ENCODE measurements around the gene ROGDI.
"Not testable (repeated sequence)": the region's sequence is repeated elsewhere in the genome, so short reads cannot be mapped to it uniquely, and the experiment has no call there.

Gene ROGDI

DNA sequence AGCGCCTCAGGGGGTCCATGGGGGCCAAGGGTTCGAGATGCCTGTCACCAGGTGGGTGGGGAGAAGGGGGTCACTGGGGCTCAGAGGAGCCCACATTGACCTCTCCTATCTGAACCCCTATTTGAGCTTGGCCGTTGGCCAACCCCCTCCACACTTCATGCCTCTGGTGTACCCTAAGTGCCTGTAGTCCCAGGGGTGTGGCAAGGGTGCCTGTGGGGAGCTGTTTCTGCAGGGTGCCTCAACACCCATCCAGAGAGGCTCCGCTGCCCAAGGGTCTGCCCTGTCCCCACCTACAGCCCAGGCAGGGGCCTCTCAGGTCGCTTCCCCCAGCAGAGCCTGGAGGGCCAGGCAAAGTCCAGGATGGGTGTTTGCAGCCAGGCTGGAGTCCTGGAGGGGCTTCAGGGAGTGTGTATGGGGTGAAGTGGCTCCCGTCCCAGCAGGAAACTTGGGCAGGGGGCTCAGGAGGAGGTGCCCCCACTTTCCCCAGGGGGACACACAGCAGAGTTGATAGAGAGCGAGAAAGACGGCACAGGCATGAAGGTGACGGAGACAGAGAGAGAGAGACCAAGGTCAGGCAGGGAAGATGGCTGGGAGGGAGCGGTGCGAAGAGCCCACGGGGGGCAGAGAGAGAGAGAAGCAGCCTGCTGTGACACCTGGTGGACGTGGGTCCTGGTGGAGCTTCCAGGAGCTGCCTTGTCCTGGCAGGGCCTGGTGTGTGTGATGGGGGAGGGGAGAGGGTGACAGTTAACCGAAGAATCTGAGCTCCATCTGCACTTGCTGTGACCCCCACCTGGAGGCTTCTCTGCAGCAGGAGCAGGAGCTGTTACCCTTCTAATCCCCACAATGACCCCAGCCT, 14.6 kb downstream of the ROGDI start, which contains the start of gene SEPTIN12:
SEPTIN12 (minus strand) TSS at position 719 of the 856 bp plus-strand sequence; CDS start at position 19, 700 bp downstream.
- TF ChIP-seq CTCF (IDR thresholded peaks at IDR 0.05; ENCODE audit: control insufficient read depth, insufficient read depth, low read depth, low read length, missing control alignments): no peak

GRCh38 chr16:4787068-4787467, 15.4 kb downstream of the ROGDI start:
- no peak for DNase-seq (ENCODE audit: low read depth)
- TF ChIP-seq CTCF (IDR thresholded peaks at IDR 0.05; ENCODE audit: control insufficient read depth, insufficient read depth, low read depth, low read length, missing control alignments): no peak
- H3K4me3 ChIP-seq (ENCODE audit: control insufficient read depth, low read depth, low read length): no peak overlapping the region

More for the DNA sequence above, 14.6 kb downstream of the ROGDI start, which contains the start of gene SEPTIN12:
- no peak for DNase-seq (ENCODE audit: low read depth)
- no peak within 1 kb of the TSS for H3K4me3 ChIP-seq (ENCODE audit: control insufficient read depth, low read depth, low read length)

GRCh38 chr16:4785758-4786433, 16.5 kb downstream of the ROGDI start:
- DNase-seq (ENCODE audit: low read depth): no peak
- no peak for TF ChIP-seq CTCF (IDR thresholded peaks at IDR 0.05; ENCODE audit: control insufficient read depth, insufficient read depth, low read depth, low read length, missing control alignments)
- H3K4me3 ChIP-seq (ENCODE audit: control insufficient read depth, low read depth, low read length): no peak overlapping the region

GRCh38 chr16:4784444-4784987, 17.9 kb downstream of the ROGDI start:
- not testable (repeated sequence) for DNase-seq (ENCODE audit: low read depth)

GRCh38 chr16:4783951-4784336, 18.5 kb downstream of the ROGDI start:
- TF ChIP-seq CTCF (IDR thresholded peaks at IDR 0.05; ENCODE audit: control insufficient read depth, insufficient read depth, low read depth, low read length, missing control alignments): no peak
- no peak for DNase-seq (ENCODE audit: low read depth)
- no peak overlapping the region for H3K4me3 ChIP-seq (ENCODE audit: control insufficient read depth, low read depth, low read length)

More at GRCh38 chr16:4784444-4784987, 17.9 kb downstream of the ROGDI start:
- not testable (repeated sequence) for H3K4me3 ChIP-seq (ENCODE audit: control insufficient read depth, low read depth, low read length)

DNA sequence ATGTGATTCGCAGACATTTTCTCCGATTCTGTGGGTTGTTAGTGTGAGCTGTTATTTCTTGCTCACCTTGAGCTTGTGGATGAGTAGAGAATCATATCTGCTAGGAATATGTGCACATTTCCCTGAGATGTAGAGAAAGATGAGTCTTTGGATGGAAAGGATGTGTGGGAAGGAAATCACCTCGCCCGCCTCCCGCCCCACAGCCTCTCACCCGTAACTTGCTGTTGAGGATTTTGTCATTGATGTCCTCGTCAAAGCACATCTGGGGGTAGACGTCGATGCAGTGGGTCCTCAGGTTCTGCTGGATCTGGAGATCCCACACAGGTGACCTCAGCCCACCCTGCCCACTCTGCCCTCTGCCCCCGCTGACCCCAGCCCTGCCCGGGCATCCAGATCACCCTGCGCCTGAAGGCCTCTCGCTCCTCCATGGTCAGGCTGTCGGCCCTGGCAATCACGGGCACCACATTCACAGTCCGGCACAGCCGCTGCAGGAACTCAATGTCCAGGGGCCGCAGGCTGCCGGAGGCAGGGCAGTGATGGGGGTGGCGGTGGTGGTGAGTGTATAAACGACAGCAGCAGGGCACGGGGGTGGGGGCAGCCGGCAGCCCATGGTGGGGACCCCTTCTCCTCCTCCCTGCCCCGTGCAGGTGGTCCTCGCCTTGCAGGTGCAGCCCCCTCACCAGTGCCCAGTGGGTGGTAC, 19.0 kb downstream of the ROGDI start:
- no peak overlapping the region for H3K4me3 ChIP-seq (ENCODE audit: control insufficient read depth, low read depth, low read length)
- no peak for TF ChIP-seq CTCF (IDR thresholded peaks at IDR 0.05; ENCODE audit: control insufficient read depth, insufficient read depth, low read depth, low read length, missing control alignments)
- no peak for DNase-seq (ENCODE audit: low read depth)

Data from AG09309 (cell line).